M059J (cell line): ENCODE results near the gene SDF4. TPM values are rescaled to one million over a fixed set of nuclear protein-coding genes. Genes with fewer than 3 reads are reported as not detected.
"Not testable (repeated sequence)": the region's sequence is repeated elsewhere in the genome, so short reads cannot be mapped to it uniquely, and the experiment has no call there.

Experiments used
- DNase-seq: peaks from one replicate; pipeline ENCODE4 v3.0.0-alpha.2; 2012; ENCODE audit warnings: low read depth
- total RNA-seq: library from RNA; depleted of rRNA; stranded (reverse); fragments of >200 nt; shearing (Covaris generic); gene quantifications from 2 replicates; pipeline ENCODE4 v1.2.3, GENCODE V29; 2014

SDF4 gene
- total RNA-seq, 1 experiment from 2014 or later = 196 TPM

DNA sequence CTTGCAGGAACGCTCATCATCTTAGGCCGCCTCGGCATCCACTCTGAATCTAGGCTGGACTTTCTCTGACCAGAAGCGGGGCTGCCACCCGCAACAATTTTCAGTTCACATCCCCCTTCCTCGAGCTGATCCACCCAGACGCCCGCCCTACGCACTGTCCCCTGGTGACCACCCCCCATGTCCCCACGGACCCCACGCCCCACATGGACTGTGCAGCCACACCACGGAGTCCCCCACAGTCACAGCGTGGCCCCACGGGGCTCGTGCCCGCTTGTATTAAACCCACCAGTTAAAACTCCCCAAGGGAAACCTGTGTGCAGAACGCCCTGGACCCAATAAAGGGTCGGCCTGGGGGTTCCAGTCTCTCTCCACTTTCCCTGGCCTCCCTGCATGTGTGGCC, 27.7 kb upstream of the SDF4 start:
- DNase-seq = no peak

DNA sequence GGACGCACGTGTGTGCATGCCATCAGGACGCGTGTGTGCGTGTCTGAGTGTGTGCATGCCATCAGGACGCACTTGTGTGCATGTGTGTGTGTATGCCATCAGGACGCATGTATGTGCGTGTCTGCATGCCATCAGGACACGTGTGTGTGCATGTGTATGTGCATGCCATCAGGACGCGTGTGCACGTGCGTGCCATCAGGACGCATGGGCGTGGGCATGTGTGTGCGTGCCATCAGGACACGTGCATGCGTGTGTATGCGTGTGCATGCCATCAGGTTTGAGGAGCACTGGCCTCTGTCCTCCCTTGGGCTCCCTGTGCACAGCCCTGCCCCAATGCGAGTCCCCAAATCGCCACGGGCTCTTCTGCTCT, 27.3 kb upstream of the SDF4 start:
- DNase-seq = no peak

- DNase-seq = no peak
Measured at GRCh38 chr1:1256956-1257871, 25.4 kb upstream of the SDF4 start.

GRCh38 chr1:1255611-1256010, 23.8 kb upstream of the SDF4 start:
- no peak for DNase-seq

DNA sequence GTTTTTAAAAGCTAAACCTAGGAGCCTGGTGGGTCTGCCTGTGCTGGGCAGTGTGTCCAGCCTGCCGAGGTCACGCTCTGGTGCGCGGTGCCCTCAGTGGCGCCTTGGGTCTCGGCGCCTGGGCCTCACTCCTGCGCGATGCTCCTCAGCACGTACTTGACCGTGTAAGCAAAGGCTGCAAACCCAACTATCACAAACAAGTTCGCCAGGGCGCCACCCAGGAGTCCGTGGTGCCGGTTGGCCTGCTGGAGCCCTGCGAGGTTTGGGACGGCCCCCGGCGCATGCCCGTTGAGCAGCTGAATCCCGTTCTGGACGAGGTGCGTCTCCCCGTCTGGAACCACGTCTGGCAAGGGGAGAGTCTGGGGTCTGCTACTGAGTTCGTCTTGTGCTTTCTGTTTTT, 23.3 kb upstream of the SDF4 start:
- DNase-seq = no peak

DNA sequence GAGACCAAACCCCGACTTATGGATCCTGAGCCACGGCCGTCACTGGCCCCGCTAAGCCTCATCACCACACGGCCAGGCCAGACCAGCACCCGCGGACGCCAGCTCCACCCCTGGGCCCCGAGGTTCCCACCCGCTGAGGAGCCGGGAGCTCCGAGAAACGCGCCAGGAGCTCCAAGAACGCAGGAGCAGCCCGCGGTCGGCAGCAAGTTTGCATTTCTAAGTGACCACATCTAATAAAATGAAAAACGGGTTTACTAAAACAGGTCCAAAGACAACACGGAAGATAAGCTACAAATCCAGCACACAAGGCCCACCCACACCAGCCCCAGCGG, 22.8 kb upstream of the SDF4 start:
- no peak for DNase-seq

GRCh38 chr1:1253972-1254666, 22.3 kb upstream of the SDF4 start:
- no peak for DNase-seq

- no peak for DNase-seq
Measured at GRCh38 chr1:1253314-1253713, 21.5 kb upstream of the SDF4 start.

- no peak for DNase-seq
Measured at GRCh38 chr1:1250786-1251284, 19.0 kb upstream of the SDF4 start.

- not testable (repeated sequence) for DNase-seq
Measured at GRCh38 chr1:1248009-1248913, 16.5 kb upstream of the SDF4 start.

DNA sequence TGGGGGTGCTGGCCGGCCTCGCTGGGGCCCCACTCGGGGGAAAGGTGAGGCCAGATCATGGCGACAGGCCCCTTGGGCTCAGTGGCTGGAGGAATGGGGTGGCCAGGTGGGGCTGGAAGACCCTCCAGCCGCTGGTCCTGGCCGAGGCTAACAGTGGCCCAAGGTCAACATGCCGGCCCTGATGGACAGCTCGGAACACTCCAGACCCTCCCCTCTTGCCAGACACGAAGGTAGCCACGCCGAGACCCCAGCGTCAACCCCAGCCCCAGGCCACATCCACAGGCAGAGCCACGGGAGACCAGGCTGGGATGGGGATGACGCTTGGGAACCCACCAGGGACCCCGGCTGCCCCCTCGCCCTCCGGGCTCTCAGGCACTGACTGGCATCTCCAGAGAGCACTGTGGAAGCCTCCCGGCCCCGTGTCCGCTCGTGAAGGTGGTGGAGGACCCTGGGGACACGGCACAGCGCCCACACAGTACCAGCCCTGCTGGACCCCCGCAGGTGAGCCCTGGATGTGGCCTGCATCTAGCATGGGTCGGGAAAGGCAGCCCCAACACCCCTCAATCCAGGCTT, 15.6 kb upstream of the SDF4 start:
- no peak for DNase-seq

- DNase-seq = no peak
Measured at GRCh38 chr1:1246577-1247340, 15.0 kb upstream of the SDF4 start, which contains the start of gene C1QTNF12. C1QTNF12 (minus strand) TSS chr1:1246722; CDS start chr1:1246690, 32 bp downstream.

DNA sequence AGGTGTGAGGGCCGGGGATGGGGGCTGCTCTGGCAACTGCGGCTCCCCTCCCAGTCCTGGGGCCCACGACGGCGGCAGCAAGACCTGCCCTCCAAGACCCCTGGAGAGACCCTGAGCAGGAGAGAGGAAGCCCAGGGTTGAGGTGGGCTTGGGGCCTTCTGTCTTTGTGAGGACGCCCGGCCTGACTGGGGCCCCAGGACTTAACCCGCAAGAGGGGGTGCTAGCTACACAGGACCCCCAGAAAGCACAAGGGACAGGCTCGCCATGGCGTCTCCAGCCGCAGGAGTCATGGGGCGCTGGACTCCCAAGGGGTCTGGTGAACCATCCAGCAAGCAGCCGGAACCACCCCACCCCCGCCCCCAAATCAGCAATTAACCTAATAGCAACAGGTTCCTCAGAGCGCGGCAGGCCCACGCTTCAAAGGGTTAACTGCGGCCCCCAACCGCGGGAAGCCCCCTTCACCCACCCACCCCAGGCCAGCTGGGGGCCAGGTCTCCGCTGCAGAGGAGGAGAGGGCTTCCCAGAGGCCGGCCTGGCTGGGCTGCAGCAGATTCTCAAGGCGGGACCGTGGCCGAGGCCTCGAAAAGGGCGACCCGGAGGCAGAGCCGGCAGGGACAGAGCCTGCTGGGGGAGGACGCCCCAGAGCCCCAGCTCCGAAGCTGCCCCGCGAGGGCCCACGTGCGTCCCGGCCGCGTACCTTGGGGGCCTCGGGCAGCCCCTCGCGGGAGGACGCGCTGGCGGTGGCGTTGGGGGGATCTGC, 14.2 kb upstream of the SDF4 start:
- no peak for DNase-seq

DNA sequence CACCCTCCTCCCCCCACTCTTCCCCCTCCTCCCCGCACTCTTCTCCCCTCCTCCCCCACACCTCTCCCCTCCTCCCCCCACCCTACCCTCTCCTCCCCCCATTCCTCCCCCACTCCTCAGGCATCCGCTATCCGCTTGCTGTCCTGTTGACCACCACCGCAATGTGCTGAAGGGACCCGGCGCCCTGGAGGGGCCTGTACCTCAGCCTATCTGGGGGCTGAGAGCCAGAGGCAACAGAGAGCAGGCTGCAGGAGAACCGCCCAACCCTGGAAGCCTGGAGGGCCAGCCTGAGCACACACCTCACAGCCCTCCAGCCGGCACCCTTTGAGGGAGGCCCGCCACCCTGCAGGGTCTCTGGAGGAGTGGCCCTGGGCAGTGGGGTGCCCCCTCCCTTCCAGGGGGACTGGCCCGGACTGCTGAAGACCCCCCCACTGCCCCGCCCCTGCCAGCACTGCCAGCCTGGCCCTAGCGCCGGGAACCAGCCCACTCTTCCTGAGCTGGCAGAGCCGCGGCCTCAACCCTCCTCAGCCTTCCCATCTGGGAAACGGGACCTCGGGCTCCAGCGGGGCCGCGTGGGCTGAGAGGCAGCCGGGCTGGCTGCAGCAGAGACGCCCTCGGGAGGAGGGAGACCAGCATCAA, 13.5 kb upstream of the SDF4 start:
- no peak for DNase-seq

DNA sequence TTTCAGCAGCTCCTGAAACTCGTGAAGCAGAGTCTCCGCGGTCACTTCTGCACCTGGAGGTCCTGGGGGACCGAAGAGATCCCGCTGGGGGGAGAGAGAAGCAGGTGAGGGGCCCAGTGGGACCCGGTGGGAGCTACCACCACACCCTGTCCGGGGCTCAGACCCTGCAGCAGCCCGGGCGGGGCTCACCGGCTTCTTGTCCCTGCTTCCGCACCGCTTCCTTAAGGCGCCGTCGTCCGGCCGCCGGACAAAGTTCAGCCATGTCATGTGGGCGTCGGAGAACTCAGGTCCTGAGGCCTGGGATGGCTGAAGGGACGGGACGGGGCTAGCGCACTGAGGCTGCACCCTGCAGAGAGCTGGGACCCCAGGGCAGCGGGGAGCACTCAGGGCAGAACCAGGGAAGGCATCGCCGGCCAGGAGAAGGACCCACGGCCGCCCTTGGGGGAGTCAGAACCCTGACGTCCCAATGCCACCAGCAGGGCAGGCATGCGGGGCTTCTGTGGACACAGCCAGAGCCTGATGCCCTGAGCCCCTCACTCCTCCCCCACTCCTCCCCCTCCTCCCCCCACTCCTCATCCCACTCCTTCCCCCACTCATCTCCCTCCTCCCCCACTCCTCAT, 12.5 kb upstream of the SDF4 start:
- DNase-seq = no peak

DNA sequence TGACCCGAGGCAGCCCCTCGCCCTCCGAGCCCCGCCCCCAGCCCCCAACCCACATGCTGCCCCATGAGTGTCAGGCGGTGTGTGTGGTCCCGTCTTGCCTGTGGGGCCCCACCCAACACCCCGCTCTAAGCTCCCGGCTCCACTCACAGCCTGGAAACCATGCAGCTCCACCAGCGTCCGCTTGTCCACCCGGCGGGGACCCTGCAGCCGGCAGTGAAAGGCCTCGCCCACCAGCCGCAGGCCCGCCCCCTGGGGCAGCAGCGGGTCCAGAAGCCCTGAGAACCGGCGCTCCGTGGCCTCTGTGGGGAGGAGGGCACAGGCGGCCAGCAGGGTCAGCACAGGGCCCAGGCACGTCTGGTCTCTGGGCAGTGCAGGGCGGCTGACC, 12.0 kb upstream of the SDF4 start:
- DNase-seq = no peak

GRCh38 chr1:1243266-1243660, 11.5 kb upstream of the SDF4 start:
- DNase-seq = no peak

- DNase-seq = no peak
Measured at GRCh38 chr1:1242461-1243265, 10.9 kb upstream of the SDF4 start.
